ENCODE measurements around the gene SMARCC2. TPM values are rescaled to one million over a fixed set of nuclear protein-coding genes. Genes with fewer than 3 reads are reported as not detected.

Gene SMARCC2
- total and polyA plus RNA-seq, 2 of the 13 experiments (the other 11 are each of a cell fraction or from before 2014, with no cell fraction given), result 21.3 to 24.1 TPM

- peak; percentile 40; the same call in 1 of the 2 replicates for TF ChIP-seq MTA1 (CRISPR knock-in tag; IDR thresholded peaks at IDR 0.05; ENCODE audit: borderline replicate concordance)
- TF ChIP-seq ZNF619 (CRISPR knock-in tag; IDR thresholded peaks at IDR 0.05), result no peak
- TF ChIP-seq SKI (IDR thresholded peaks at IDR 0.05; ENCODE audit: partially characterized antibody), result peak; percentile 38
- no peak for TF ChIP-seq DZIP1 (CRISPR knock-in tag; IDR thresholded peaks at IDR 0.05)
- no peak for TF ChIP-seq TEF (CRISPR knock-in tag; IDR thresholded peaks at IDR 0.05)
- TF ChIP-seq SRSF1 (optimal IDR thresholded peaks at IDR 0.05; ENCODE audit: low read depth, low read length), result no peak
- peak; percentile 94 for TF ChIP-seq ZNF740 (CRISPR knock-in tag; IDR thresholded peaks at IDR 0.05)
- peak; percentile 9; the same call in 1 of the 2 replicates for TF ChIP-seq IRF2 (CRISPR knock-in tag; IDR thresholded peaks at IDR 0.05)
- peak; percentile 27; the same call in 1 of the 2 replicates for TF ChIP-seq GZF1 (CRISPR knock-in tag; IDR thresholded peaks at IDR 0.05)
- TF ChIP-seq TFDP2 (CRISPR knock-in tag; IDR thresholded peaks at IDR 0.05), result peak; percentile 51; the same call in 1 of the 2 replicates
- TF ChIP-seq KAT8 (CRISPR knock-in tag; IDR thresholded peaks at IDR 0.05), result peak; percentile 46
- TF ChIP-seq POLR2A (IDR thresholded peaks at IDR 0.05; ENCODE audit: insufficient read depth in 1 of 2, low read depth in 2 of 2, low read length in 2 of 2), result peak in 1 of 2 experiments; percentile 44; a peak in 1 of 4 replicates
- TF ChIP-seq ZBTB38 (CRISPR knock-in tag; IDR thresholded peaks at IDR 0.05), result peak; percentile 97
- peak; percentile 25; the same call in 1 of the 2 replicates for TF ChIP-seq ARID4A (CRISPR knock-in tag; IDR thresholded peaks at IDR 0.05; ENCODE audit: borderline replicate concordance)
- TF ChIP-seq SIX1 (CRISPR knock-in tag; IDR thresholded peaks at IDR 0.05; ENCODE audit: borderline replicate concordance), result no peak
- TF ChIP-seq ZNF878 (CRISPR knock-in tag; IDR thresholded peaks at IDR 0.05), result peak; percentile 35; the same call in 1 of the 2 replicates
- TF ChIP-seq GPN1 (CRISPR knock-in tag; IDR thresholded peaks at IDR 0.05; ENCODE audit: borderline replicate concordance), result no peak
- TF ChIP-seq ZFP36 (IDR thresholded peaks at IDR 0.05; ENCODE audit: borderline replicate concordance, low read depth, low read length, partially characterized antibody), result no peak
- peak; percentile 75; the same call in 1 of the 2 replicates for TF ChIP-seq NFKB2 (CRISPR knock-in tag; IDR thresholded peaks at IDR 0.05; ENCODE audit: borderline replicate concordance)
- TF ChIP-seq SSRP1 (CRISPR knock-in tag; IDR thresholded peaks at IDR 0.05), result peak; percentile 26; the same call in 1 of the 2 replicates
These were observed 31.9 kb downstream of the SMARCC2 start (continued) for GRCh38 chr12:56157201-56158028.
